ENCODE measurements around the gene EPB41L4A. TPM values are rescaled to one million over a fixed set of nuclear protein-coding genes. Genes with fewer than 3 reads are reported as not detected.

EPB41L4A gene
- total and polyA plus RNA-seq, 12 donors, result 4.2 to 26.3 (median 9.5) TPM

DNA sequence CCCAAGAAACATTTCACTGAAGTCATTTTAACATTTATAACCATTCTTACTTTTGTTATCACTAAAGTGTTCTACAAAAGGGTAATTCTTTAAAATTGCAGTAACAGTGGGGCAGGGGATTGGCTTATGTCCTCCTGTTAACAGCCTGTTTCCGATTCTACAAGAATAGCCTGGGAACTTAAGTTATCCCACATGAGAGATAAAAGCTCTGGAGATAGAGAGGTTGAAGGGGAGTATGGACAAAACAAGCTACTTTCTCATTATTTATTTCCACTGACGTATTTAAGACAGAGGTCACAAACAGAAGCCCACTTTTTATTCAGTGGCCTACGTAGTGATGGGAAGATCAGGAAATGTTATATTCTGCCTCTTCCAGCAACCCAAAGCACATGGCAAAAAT, 98.7 kb downstream of the EPB41L4A start:
- TF ChIP-seq, protein P1, sequence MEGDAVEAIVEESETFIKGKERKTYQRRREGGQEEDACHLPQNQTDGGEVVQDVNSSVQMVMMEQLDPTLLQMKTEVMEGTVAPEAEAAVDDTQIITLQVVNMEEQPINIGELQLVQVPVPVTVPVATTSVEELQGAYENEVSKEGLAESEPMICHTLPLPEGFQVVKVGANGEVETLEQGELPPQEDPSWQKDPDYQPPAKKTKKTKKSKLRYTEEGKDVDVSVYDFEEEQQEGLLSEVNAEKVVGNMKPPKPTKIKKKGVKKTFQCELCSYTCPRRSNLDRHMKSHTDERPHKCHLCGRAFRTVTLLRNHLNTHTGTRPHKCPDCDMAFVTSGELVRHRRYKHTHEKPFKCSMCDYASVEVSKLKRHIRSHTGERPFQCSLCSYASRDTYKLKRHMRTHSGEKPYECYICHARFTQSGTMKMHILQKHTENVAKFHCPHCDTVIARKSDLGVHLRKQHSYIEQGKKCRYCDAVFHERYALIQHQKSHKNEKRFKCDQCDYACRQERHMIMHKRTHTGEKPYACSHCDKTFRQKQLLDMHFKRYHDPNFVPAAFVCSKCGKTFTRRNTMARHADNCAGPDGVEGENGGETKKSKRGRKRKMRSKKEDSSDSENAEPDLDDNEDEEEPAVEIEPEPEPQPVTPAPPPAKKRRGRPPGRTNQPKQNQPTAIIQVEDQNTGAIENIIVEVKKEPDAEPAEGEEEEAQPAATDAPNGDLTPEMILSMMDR (IDR thresholded peaks at IDR 0.05), result no peak
- TF ChIP-seq POLR2A (IDR thresholded peaks at IDR 0.05), result no peak
- no peak overlapping the region for H3K4me3 ChIP-seq
- WGBS, 4 donors, result 75 to 83% (median 79%) methylated on average over 3 of the region's 3 CpGs
- H3K27ac ChIP-seq, result no peak overlapping the region
- intact Hi-C loops (cut with DNase I), result no loop called here
- no peaks in the 10 kb centered on the region for H3K9me3 ChIP-seq (replicated peaks in 1 of 3)
- no peaks in the 10 kb centered on the region for H3K27me3 ChIP-seq
- no peak for DNase-seq
- peaks cover 4 to 16% of the 10 kb centered on the region in 2 donors for H3K4me1 ChIP-seq (replicated peaks in 1 of 2)
- no peaks in the 10 kb centered on the region for H3K36me3 ChIP-seq (replicated peaks in 1 of 2)

DNA sequence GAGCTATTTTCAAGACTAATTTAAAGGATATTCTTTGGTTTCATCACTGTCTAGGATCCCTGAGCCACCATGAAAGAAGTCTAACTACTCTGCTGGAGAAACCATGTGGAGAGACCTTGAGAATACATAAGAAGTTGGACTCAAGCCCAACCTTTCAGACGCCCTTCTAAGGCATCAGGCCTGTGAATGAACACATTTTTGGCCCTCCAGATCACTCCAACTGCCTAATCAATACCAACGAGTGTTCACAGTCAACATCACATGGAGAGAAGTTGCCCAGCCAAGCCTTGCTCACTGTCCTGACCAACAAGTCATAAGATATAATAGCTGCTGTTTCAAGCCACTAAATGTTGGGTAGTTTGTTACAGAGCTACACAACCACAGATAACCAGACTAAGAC, 100.7 kb downstream of the EPB41L4A start:
- Histone ChIP-seq H3K4me1 (replicated peaks in 1 of 2) (peaks cover 4 to 16% of the 10 kb centered on the region in 2 donors), H3K27ac (no peak overlapping the region), H3K9me3 (replicated peaks in 1 of 3) (no peaks in the 10 kb centered on the region), H3K4me3 (no peak overlapping the region), H3K36me3 (replicated peaks in 1 of 2) (no peaks in the 10 kb centered on the region), H3K27me3 (no peaks in the 10 kb centered on the region)
- DNase-seq, result no peak
- 40 to 58% (median 47%) methylated on average over 2 of the region's 2 CpGs for WGBS, 4 donors
- intact Hi-C loops (cut with DNase I), result no loop called here
- TF ChIP-seq POLR2A (IDR thresholded peaks at IDR 0.05), result no peak
- TF ChIP-seq, protein P1 (IDR thresholded peaks at IDR 0.05), result no peak

DNA sequence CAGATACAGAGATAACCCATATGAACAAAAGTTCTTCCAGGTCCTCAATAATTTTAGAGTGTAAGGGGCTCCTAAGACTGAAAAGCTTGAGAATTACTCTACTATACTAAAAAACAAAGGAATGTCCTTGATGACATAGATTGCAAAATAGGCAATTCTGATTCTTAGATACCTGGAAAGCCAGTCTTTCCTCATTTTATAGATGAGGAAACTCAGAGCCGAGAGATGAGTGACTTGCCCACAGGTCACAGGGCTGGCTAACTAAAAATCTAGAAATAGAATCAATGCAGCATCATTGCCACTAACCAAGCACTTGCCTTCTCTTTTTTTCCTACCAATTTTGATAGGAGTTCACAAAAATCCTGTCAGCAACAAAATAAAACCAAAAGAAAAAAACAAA, 101.2 kb downstream of the EPB41L4A start:
- Histone ChIP-seq H3K27me3 (no peaks in the 10 kb centered on the region), H3K27ac (no peak overlapping the region), H3K9me3 (replicated peaks in 1 of 3) (no peaks in the 10 kb centered on the region), H3K36me3 (replicated peaks in 1 of 2) (no peaks in the 10 kb centered on the region), H3K4me3 (no peak overlapping the region), H3K4me1 (replicated peaks in 1 of 2) (peaks cover 4 to 16% of the 10 kb centered on the region in 2 donors)
- WGBS, 4 donors, result 33 to 64% (median 56%) methylated on average over 1 of the region's 1 CpG
- intact Hi-C loops (cut with DNase I), result no loop called here
- TF ChIP-seq, protein P1 (IDR thresholded peaks at IDR 0.05), result no peak
- DNase-seq, result no peak

DNA sequence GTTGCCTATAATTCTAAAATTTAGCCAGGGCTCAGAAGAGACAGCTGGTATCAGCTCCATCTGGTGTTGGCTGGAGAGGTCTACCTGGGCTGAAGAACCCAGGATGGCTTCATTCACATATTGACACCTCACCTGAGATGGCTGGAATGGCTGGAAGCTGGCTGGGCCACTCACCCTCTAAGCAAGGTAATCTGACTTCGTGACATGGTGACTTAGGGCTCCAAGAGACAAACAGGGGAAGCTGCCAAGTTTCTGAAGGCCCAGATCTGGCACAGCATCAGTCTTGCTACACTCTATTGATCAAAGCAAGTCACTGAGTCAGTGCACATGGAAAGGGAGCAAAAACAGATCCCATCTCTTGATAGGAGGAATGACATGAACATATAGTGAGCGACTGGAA, 102.3 kb downstream of the EPB41L4A start:
- H3K36me3 ChIP-seq (replicated peaks in 1 of 2), result no peaks in the 10 kb centered on the region
- H3K4me1 ChIP-seq (replicated peaks in 1 of 2), result peaks cover 4 to 16% of the 10 kb centered on the region in 2 donors
- TF ChIP-seq POLR2A (IDR thresholded peaks at IDR 0.05), result no peak
- TF ChIP-seq, protein P1 (IDR thresholded peaks at IDR 0.05), result no peak
- intact Hi-C loops (cut with DNase I), result no loop called here
- no peaks in the 10 kb centered on the region for H3K27me3 ChIP-seq
- DNase-seq, result peak; percentile 36 to 77 (median 53)
- H3K27ac ChIP-seq, result no peak overlapping the region
- 60 to 75% (median 64%) methylated on average over 2 of the region's 2 CpGs for WGBS, 4 donors
- no peak overlapping the region for H3K4me3 ChIP-seq
- H3K9me3 ChIP-seq (replicated peaks in 1 of 3), result no peaks in the 10 kb centered on the region

Data from adrenal gland (tissue), 12 donors.